GM21390 (cell line): ENCODE data around the gene POLR3K.

Experiments
- ATAC-seq: cut with Tn5 transposase; IDR thresholded peaks from one replicate; pipeline ENCODE4 v1.9.1; 2021; ENCODE audit not compliant: unreplicated experiment

Gene POLR3K

DNA sequence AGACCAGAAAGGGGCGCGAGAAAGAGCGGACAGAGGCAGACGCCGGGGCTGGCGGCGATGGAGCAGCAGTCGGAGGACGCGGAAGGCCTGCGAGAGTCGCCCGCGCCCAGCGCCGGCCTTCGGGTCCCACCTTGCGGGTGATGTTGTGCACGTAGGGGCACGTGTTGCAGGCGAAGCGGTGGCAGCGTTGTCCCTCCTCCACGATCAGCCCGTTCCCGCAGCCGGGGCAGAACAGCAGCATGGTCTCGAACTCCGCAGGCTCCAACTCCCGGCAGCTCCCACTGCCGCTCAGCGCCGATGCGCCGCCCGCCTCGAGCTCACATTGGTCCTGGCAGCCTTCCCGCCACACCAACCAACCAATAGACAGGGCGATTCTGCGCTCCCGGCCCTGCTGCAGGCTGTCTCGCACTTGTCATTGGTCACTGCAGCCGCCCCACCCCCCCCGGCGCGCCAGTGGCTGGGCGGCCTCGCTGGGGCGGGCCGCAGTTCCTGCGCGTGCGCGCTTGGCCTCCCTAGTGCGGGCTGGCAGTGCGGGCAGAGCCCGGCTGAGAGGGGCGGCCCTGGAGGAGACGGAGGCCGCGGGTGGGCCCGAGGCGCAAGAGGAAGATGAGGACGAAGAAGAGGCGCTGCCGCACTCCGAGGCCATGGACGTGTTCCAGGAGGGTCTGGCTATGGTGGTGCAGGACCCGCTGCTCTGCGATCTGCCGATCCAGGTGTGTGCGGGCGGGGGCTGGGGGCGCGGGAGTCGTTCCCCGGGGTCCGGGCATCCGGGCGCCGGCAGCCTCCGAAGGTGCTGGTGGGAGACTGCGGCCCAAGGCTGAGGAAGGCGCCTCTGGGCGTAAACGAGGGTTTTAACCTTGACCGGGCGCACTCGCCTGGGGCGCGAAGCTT, at the start of gene POLR3K, which contains the start of gene SNRNP25:
Gene POLR3K (minus strand): TSS at position 263 of the 891 bp plus-strand sequence. CDS start 22 bp downstream, at position 241.
Gene SNRNP25 (plus strand): TSS at position 483 of the 891 bp plus-strand sequence. CDS start 189 bp downstream, at position 672.
- peak; percentile 88 for ATAC-seq

- ATAC-seq, result no peak
Observed at GRCh38 chr16:102060-102855, 48.9 kb upstream of the POLR3K start.

- ATAC-seq, result no peak
Observed at GRCh38 chr16:101586-101985, 48.2 kb upstream of the POLR3K start.

DNA sequence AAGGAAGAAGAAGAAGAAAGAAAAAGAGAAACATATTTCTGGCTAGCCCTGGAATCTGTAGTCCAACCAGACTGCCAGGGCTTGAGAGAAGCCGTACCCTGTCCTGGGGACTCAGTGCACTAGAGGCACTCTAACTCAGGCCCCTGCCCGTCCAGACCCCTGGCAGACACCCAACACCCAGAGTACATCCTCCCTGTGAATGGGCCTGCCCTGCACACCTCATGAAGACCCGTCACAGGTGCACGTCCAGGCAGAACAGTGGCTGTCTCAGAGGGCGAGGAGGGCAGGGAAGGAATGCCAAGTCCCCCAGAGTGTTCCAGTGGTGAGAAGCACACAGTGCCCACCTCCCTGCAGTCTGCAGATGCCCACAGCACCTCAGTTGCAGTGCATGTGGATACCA, 47.6 kb upstream of the POLR3K start:
- ATAC-seq, result no peak

DNA sequence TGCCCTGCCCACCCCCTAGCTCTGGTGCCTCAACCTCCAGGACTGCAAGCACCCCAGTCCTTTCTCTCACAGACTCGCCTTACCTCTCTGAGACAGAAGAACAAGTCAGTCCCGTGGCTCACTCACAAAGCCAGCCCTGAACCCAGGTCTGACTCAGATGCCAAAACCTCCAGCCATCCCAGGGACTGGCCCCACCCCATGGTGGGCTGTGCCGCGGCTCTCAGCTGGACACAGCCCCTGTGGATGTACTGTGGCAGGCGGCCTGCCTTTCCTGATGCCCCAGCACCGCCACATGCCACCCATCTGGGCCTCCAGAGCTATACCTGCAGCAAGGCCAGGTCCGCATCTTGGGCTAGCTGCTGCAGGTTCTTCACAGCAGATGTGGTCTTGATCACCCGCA, 44.4 kb upstream of the POLR3K start:
- ATAC-seq, result no peak

- peak; percentile 73 for ATAC-seq
Observed at GRCh38 chr16:96935-97381, 43.5 kb upstream of the POLR3K start.

DNA sequence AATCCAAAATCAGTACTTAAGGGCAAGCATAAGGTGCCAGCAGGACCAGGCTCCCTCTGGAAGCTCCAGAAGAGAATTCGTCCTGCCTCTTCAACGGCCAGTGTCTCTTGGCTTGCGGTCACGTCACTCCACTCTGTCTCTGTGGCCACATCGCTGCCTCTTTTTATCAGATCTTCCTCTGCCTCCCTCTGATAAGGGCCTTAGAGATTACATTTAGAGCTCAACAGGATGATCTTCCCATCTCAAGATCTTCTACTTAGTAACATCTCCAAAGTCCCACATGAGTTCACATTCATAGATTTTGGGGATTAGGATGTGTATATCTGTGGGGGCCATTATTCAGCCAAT, 41.5 kb upstream of the POLR3K start:
- ATAC-seq, result no peak

- no peak for ATAC-seq
Observed at GRCh38 chr16:92431-93339, 39.3 kb upstream of the POLR3K start.

DNA sequence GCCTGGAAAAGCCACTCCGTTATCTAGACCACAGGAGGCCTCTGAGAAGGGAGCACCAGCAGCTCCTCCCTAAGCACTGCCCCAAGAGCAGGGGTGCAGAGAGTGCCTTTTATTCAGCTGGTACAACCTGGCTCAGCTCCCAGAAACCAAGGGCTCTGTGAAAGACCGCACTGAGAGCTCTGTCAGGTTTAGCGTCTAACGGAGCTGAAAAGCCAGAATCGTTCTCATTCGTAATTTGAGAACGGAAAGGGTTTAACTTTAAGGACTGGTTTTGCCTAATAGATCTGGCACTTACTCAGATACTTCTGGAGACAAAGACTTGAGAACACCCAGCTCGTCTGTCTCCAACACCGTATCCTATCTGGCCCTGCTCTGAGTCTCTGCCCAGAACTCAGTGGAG, 38.1 kb upstream of the POLR3K start:
- no peak for ATAC-seq

- ATAC-seq, result no peak
Observed at GRCh38 chr16:89391-90302, 36.2 kb upstream of the POLR3K start.

DNA sequence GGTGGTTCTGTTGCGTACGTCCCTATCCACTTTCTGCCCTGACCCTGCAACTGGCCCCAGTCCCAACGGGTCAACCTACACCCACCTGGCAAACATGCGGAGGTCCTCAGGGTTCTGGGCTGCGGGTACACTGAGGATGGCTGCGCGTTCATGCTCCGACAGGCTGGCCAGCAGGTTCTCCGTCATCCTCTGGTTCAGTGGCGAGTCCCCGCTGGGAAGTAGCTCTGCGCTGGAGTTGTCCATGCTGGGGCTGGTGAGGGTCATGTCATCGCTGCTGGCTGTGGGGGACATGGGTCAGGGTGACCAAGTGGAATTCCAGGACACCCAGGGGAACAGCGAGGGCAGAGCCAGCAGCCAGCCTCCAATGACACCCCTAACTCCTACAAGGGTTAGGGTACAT, 35.2 kb upstream of the POLR3K start:
- no peak for ATAC-seq

- no peak for ATAC-seq
Observed at GRCh38 chr16:86483-86952, 33.1 kb upstream of the POLR3K start.

GRCh38 chr16:85865-86264, 32.5 kb upstream of the POLR3K start:
- ATAC-seq, result no peak

- ATAC-seq, result no peak
Observed at GRCh38 chr16:85407-85782, 32.0 kb upstream of the POLR3K start.

DNA sequence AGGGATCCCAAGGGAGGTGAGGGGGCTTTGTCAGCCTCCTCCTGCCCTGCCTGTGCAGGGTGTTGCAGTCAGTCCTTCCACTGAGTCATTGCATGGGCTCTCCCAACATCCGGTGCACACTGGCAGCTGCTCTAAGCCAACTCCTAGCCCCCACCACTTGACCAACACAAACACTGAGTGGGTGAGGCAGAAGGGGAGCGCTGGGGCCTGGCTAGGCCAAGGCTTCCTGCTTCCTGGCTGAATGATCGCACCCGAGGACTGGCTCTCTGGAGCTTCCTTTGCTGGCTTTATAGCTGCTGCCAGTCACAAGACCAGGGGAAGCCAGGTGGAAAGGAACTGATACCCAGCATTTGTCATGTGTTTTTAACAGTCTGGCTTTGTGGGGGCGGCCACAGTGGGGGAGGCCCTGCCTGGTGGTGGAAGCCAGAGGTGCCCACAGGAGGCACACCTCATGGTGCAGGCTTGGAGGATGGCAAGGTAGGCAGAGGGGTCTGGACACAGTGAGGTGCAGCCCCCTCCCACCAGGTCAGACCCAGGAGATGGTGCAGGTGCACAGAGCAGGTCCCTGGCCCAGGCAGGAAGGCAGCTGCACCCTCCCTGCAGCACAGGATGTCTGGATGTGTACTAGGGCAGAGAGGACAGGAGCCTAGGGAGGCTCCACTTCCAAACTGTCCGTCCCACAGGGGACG, 31.5 kb upstream of the POLR3K start:
- ATAC-seq, result no peak

GRCh38 chr16:83781-84615, 30.6 kb upstream of the POLR3K start:
- no peak for ATAC-seq

GRCh38 chr16:83060-83603, 29.7 kb upstream of the POLR3K start:
- ATAC-seq, result no peak
